Gastroesophageal sphincter (tissue), 3 donors: ENCODE data around the gene COL4A2.

Experiments
- CTCF ChIP-seq, 4 experiments: fragments of 200-600 bp in 2 of 4; fragments of 450-650 bp in 2 of 4; sonication (generic) in 1 of 4; IDR thresholded peaks; one replicate each; pipeline ENCODE4 v1.5.1; 2017 to 2019; ENCODE audit warnings: antibody characterized with exemption in 4 of 4, mild to moderate bottlenecking in 2 of 4, moderate library complexity in 2 of 4
- EP300 ChIP-seq: sonication (generic); formaldehyde crosslinking; IDR thresholded peaks from one replicate; pipeline ENCODE4 v1.6.1; 2017; ENCODE audit warnings: antibody characterized with exemption, mild to moderate bottlenecking
- POLR2A ChIP-seq, 2 donors: fragments of 450-650 bp; IDR thresholded peaks; one replicate each; pipeline ENCODE4 v1.6.1; 2017; ENCODE audit warnings: antibody characterized with exemption in 2 of 2, mild to moderate bottlenecking in 2 of 2, moderate library complexity in 1 of 2
- POLR2AphosphoS5 ChIP-seq: sonication (generic); formaldehyde crosslinking; IDR thresholded peaks from one replicate; pipeline ENCODE4 v1.6.1; 2017; ENCODE audit warnings: antibody characterized with exemption

DNA sequence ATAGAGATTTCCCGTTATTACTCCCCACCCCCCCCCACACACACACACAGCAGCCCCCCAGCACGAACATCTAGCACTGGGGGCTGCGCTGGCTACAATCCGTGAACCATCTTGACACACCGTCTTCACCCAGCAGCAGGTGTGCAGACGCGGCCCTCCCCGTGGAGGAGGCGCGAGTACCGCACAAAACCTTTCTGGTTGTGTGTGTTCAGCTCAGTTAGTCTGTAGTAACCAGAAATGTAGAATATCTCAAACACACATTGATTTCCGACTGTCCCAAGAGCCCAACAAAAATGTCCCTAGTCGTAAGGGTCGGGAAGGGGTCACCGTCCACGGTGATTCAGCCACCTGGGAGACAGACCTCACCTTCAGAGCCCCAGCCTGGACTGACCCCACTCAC, 131.7 kb downstream of the COL4A2 start:
- TF ChIP-seq POLR2A (IDR thresholded peaks at IDR 0.05) = no peak
- TF ChIP-seq CTCF (IDR thresholded peaks at IDR 0.05) = no peak
- no peak for TF ChIP-seq POLR2AphosphoS5
- no peak for TF ChIP-seq EP300
